ENCODE results near the gene DNA2. TPM values are rescaled to one million over a fixed set of nuclear protein-coding genes. Genes with fewer than 3 reads are reported as not detected.

DNA2 gene
- total RNA-seq, 1 experiment from 2014 or later, result 43.4 TPM

DNA sequence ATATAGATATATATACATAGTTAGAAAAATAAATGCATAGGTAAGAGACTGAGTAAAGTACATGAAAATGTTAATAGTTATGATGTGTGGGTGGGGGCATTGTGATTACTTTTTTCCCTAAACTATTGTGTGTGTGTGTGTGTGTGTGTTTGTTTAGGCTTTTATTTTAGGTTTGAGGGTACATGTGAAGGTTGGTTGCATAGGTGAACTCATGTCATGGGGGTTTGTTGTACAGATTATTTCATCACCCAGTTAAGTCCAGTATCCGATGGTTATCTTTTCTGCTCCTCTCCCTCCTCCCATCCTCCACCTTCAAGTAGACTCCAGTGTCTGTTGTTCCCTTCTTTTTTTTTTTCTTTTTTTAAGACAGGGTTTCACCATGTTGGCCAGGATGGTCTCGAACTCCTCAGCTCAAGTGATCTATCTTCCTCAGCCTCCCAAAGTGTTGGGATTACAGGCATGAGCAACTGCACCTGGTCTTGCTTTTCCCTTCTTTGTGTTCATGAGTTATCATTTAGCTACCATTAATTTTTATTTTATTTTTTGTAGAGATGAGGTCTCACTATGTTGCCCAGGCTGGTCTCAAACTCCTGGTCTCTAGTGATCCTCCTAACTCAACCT lies 62.8 kb downstream of the DNA2 start:
- no peak overlapping the region for H3K4me3 Mint-ChIP-seq
- H2AFZ ChIP-seq (ENCODE audit: low read length), result no peak overlapping the region
- H3K79me1 ChIP-seq (ENCODE audit: insufficient read depth, low read depth, low read length, poor library complexity, severe bottlenecking), result no peaks in the 10 kb centered on the region
- no peaks in the 10 kb centered on the region for H3K4me1 ChIP-seq (ENCODE audit: insufficient read depth, low read length)
- no peak overlapping the region for H2BK120ac ChIP-seq (ENCODE audit: low read depth, low read length, poor library complexity, severe bottlenecking)
- no peak overlapping the region for H2AK5ac ChIP-seq (ENCODE audit: insufficient read length, low read length)
- no peak overlapping the region for H3K9ac ChIP-seq (ENCODE audit: extremely low read depth, insufficient read length, low read length)
- no peaks in the 10 kb centered on the region for H4K20me1 ChIP-seq (ENCODE audit: control insufficient read depth, insufficient read depth, insufficient read length)
- H3K56ac ChIP-seq (ENCODE audit: insufficient read length, low read depth, low read length), result no peak overlapping the region
- H4K91ac ChIP-seq (ENCODE audit: insufficient read length, low read depth, low read length), result no peak overlapping the region
- H3K27me3 Mint-ChIP-seq (ENCODE audit: low read depth), result peaks cover 1% of the 10 kb centered on the region; the same call in 1 of the 2 replicates
- H3T11ph ChIP-seq (ENCODE audit: low read length), result no peak overlapping the region
- no peak overlapping the region for H4K8ac ChIP-seq (replicated peaks; ENCODE audit: insufficient read length, low read depth, low read length)
- H3K9me3 ChIP-seq (ENCODE audit: control insufficient read depth, low read depth, low read length), result no peaks in the 10 kb centered on the region
- no peak overlapping the region for H3K27ac Mint-ChIP-seq
- no peaks in the 10 kb centered on the region for H3K27me3 ChIP-seq (ENCODE audit: insufficient read depth, low read length)
- H4K5ac ChIP-seq (ENCODE audit: insufficient read length, low read depth, low read length), result no peak overlapping the region
- no peak overlapping the region for H3K18ac ChIP-seq (ENCODE audit: insufficient read length, low read depth, low read length)
- H3K23ac ChIP-seq (ENCODE audit: insufficient read length, low read depth, low read length), result no peak overlapping the region
- peaks cover 8% of the 10 kb centered on the region for H3K23me2 ChIP-seq (ENCODE audit: insufficient read length, low read depth, low read length, poor library complexity, severe bottlenecking)
- WGBS (ENCODE audit: extremely low coverage, insufficient read length, low lambda C conversion rate), result no CpG with 5 or more reads among the region's 2 CpGs
- H2BK5ac ChIP-seq (ENCODE audit: insufficient read length, low read length), result no peak overlapping the region
- no peak overlapping the region for H2BK20ac ChIP-seq (ENCODE audit: low read depth, low read length, poor library complexity, severe bottlenecking)
- no peak for DNase-seq
- no peak overlapping the region for H3K4ac ChIP-seq (ENCODE audit: low read depth, low read length)
- H3K4me1 Mint-ChIP-seq, result peaks cover 17 to 18% of the 10 kb centered on the region in 2 experiments
- no peak overlapping the region for H3K4me2 ChIP-seq (ENCODE audit: insufficient read depth, insufficient read length, low read length)
- no peak overlapping the region for H2BK12ac ChIP-seq (ENCODE audit: insufficient read length, low read depth, low read length)
- no peak overlapping the region for H2BK15ac ChIP-seq (ENCODE audit: low read depth, low read length)
- peaks cover 0 to 13% (median 5%) of the 10 kb centered on the region in 3 experiments; a peak in 5 of 7 replicates for H3K36me3 Mint-ChIP-seq (ENCODE audit: insufficient read depth in 1 of 3, low read depth in 3 of 3)
- no peak overlapping the region for H3K14ac ChIP-seq (ENCODE audit: insufficient read depth, low read length)
- peaks cover 6% of the 10 kb centered on the region; the same call in 1 of the 2 replicates for H3K79me2 ChIP-seq (ENCODE audit: insufficient read depth, low read length)
- no peak overlapping the region for H3K27ac ChIP-seq (ENCODE audit: insufficient read length, low read depth, low read length)
- no peaks in the 10 kb centered on the region for H3K9me3 Mint-ChIP-seq
- TF ChIP-seq, protein P1, sequence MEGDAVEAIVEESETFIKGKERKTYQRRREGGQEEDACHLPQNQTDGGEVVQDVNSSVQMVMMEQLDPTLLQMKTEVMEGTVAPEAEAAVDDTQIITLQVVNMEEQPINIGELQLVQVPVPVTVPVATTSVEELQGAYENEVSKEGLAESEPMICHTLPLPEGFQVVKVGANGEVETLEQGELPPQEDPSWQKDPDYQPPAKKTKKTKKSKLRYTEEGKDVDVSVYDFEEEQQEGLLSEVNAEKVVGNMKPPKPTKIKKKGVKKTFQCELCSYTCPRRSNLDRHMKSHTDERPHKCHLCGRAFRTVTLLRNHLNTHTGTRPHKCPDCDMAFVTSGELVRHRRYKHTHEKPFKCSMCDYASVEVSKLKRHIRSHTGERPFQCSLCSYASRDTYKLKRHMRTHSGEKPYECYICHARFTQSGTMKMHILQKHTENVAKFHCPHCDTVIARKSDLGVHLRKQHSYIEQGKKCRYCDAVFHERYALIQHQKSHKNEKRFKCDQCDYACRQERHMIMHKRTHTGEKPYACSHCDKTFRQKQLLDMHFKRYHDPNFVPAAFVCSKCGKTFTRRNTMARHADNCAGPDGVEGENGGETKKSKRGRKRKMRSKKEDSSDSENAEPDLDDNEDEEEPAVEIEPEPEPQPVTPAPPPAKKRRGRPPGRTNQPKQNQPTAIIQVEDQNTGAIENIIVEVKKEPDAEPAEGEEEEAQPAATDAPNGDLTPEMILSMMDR (conservative IDR thresholded peaks at IDR 0.05), result no peak

All from H9 (cell line).